ENCODE measurements around the gene NAALADL2. TPM values are rescaled to one million over a fixed set of nuclear protein-coding genes. Genes with fewer than 3 reads are reported as not detected.

NAALADL2 gene
- total RNA-seq, 4 donors from 2014 or later: 7.0 to 34.7 (median 18.4) TPM

DNA sequence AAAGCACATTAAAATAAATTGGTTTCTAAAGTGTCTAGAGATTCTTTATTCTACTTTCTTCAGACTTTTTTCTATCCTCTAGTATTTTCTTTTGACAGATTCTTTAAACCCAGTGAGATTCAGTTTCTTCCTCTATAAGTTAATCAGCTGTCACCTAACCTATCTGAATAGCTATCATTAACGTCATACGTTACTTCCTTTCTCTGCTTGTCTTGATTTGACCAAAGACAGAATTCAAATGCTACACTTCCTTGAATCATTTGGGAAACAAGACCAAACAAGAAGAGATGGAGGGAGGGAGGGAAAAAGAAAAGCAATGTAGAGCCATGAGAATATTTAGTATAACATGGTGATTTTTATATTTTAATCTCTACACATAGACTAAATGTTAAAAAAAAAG is 235.2 kb downstream of the NAALADL2 start:
- no peaks in the 10 kb centered on the region for H3K4me1 ChIP-seq
- H3K4me3 ChIP-seq: no peak overlapping the region
- no peaks in the 10 kb centered on the region for H3K27me3 ChIP-seq
- H3K36me3 ChIP-seq: no peaks in the 10 kb centered on the region
- no peak overlapping the region for H3K27ac ChIP-seq
- no peaks in the 10 kb centered on the region for H3K9me3 ChIP-seq
- no peak for DNase-seq
- TF ChIP-seq POLR2A (IDR thresholded peaks at IDR 0.05): no peak
- TF ChIP-seq, protein P1, sequence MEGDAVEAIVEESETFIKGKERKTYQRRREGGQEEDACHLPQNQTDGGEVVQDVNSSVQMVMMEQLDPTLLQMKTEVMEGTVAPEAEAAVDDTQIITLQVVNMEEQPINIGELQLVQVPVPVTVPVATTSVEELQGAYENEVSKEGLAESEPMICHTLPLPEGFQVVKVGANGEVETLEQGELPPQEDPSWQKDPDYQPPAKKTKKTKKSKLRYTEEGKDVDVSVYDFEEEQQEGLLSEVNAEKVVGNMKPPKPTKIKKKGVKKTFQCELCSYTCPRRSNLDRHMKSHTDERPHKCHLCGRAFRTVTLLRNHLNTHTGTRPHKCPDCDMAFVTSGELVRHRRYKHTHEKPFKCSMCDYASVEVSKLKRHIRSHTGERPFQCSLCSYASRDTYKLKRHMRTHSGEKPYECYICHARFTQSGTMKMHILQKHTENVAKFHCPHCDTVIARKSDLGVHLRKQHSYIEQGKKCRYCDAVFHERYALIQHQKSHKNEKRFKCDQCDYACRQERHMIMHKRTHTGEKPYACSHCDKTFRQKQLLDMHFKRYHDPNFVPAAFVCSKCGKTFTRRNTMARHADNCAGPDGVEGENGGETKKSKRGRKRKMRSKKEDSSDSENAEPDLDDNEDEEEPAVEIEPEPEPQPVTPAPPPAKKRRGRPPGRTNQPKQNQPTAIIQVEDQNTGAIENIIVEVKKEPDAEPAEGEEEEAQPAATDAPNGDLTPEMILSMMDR (IDR thresholded peaks at IDR 0.05): no peak

DNA sequence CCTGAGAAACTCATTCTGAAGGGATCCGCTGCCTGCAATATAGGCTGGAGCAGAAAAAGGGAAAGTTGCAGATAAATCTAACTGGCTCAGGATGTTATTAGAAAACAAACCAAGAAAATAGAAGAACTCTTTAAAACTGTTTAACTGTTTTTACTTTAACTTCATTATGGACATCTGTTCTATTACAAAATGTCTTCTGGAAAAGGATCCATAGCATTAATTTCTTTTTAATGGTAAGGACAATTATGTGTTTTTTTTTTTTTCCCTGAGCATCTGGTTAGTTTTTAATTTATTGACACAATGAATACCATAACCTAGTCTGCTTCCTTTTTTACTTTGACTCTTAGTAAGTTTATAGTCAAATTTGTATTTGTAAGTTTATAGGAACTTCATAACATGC is 239.5 kb downstream of the NAALADL2 start:
- H3K4me1 ChIP-seq: no peaks in the 10 kb centered on the region
- no peaks in the 10 kb centered on the region for H3K36me3 ChIP-seq

DNA sequence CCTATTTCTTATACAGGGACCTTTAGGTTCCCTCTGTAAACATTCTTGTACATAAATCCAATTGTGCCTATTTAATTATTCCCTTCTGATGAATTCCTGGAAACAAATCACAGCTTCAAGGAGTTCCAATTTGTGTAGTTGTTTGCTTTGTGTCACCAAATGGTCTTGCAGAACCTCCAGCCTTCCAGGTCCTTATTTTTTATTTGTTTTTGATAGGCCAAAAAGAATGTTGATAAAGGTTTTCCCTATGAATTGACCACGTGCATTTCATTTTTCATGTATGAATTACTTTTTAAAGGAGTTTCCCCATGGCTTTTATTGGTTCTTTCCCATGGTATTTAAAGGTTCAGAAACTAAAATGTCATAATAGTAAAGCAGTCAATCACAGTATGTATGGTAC is 243.0 kb downstream of the NAALADL2 start:
- Histone ChIP-seq H3K4me1 (no peaks in the 10 kb centered on the region), H3K36me3 (no peaks in the 10 kb centered on the region), H3K9me3 (no peaks in the 10 kb centered on the region), H3K27ac (no peak overlapping the region), H3K4me3 (no peak overlapping the region), H3K27me3 (no peaks in the 10 kb centered on the region)
- TF ChIP-seq, protein P1 (IDR thresholded peaks at IDR 0.05): no peak
- TF ChIP-seq POLR2A (IDR thresholded peaks at IDR 0.05): no peak
- DNase-seq: no peak

More for the DNA sequence above, 239.5 kb downstream of the NAALADL2 start:
- no peak for DNase-seq
- Histone ChIP-seq H3K27ac (no peak overlapping the region), H3K27me3 (no peaks in the 10 kb centered on the region), H3K9me3 (no peaks in the 10 kb centered on the region), H3K4me3 (no peak overlapping the region)
- TF ChIP-seq, protein P1 (IDR thresholded peaks at IDR 0.05): no peak
- TF ChIP-seq POLR2A (IDR thresholded peaks at IDR 0.05): no peak

DNA sequence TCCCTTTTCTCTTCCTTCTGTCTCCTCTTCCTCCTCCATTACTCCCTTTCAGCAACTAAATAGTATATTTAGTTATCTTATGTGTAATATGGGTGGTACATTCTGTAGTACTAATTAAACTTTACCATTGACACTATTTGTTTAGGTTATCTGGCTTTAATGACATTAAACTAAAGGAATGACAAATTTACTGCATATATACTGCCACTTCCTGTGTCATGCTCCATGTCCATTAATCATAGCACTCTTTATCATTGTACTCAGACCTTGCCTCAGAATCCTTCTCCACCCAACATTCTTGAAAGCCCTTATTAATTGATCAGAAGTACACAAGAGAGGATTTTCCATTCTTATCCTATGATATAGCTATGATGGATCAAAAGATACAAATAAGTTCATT is 244.2 kb downstream of the NAALADL2 start:
- Histone ChIP-seq H3K4me3 (no peak overlapping the region), H3K4me1 (no peaks in the 10 kb centered on the region), H3K36me3 (no peaks in the 10 kb centered on the region), H3K9me3 (no peaks in the 10 kb centered on the region), H3K27me3 (no peaks in the 10 kb centered on the region), H3K27ac (no peak overlapping the region)
- TF ChIP-seq POLR2A (IDR thresholded peaks at IDR 0.05): no peak
- TF ChIP-seq, protein P1 (IDR thresholded peaks at IDR 0.05): no peak
- DNase-seq: no peak

DNA sequence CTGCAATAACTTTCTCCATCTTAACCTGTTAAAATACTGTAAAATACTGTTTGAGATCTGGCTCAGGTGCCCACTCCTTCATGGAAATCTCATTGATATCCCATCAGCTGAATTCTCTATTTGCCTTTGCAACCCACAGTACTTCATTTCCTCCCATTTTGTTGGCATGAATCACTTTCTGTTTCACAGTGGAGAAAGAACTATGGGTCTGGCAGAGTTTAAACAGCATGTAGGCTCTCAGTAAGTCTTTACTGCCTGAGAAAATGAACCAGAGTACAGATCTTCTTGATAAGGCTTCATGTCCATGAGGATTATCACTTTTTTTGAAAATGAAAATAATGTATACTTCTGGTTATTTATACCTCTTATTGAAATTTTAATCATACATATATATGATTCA is 245.9 kb downstream of the NAALADL2 start:
- no peak overlapping the region for H3K4me3 ChIP-seq
- H3K9me3 ChIP-seq: no peaks in the 10 kb centered on the region
- no peaks in the 10 kb centered on the region for H3K4me1 ChIP-seq
- TF ChIP-seq POLR2A (IDR thresholded peaks at IDR 0.05): no peak
- TF ChIP-seq, protein P1 (IDR thresholded peaks at IDR 0.05): no peak
- no peaks in the 10 kb centered on the region for H3K36me3 ChIP-seq
- no peak overlapping the region for H3K27ac ChIP-seq
- no peaks in the 10 kb centered on the region for H3K27me3 ChIP-seq
- no peak for DNase-seq

DNA sequence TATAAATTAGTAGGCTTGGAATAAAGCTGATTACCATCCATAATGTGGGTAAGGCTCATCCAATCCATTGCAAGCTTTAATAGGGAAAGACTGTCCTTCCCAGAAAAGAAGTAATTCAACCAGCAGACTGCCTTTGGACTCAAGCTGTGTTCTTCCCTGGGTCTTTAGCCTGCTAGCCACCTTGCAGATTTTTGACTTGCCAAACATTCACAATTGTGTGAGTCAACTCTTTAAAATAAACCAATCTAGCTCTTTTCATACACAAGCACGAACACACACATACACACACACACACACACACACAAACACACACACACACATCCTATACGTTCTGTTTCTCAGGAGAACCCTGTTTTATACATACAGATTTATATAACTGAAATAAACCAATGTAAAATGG is 248.1 kb downstream of the NAALADL2 start:
- TF ChIP-seq, protein P1 (IDR thresholded peaks at IDR 0.05): no peak
- no peak for TF ChIP-seq POLR2A (IDR thresholded peaks at IDR 0.05)
- no peak overlapping the region for H3K4me3 ChIP-seq
- no peaks in the 10 kb centered on the region for H3K9me3 ChIP-seq

More for the DNA sequence above, 248.1 kb downstream of the NAALADL2 start:
- Histone ChIP-seq H3K27me3 (no peaks in the 10 kb centered on the region), H3K4me1 (no peaks in the 10 kb centered on the region), H3K36me3 (no peaks in the 10 kb centered on the region), H3K27ac (no peak overlapping the region)
- DNase-seq: no peak
